Smooth muscle cell (in vitro differentiated cells): Measurements from ENCODE around the gene P2RY8. TPM values are rescaled to one million over a fixed set of nuclear protein-coding genes. Genes with fewer than 3 reads are reported as not detected.

Experiments used
- DNase-seq: peaks from one replicate; lab custom pipeline; 2025; ENCODE audit not compliant: unreplicated experiment; lab: John Stamatoyannopoulos, UW
- H2AFZ ChIP-seq: fragments of 200-600 bp; sonication (generic); 2 replicates; pipeline ENCODE4 v1.6.0; 2016; ENCODE audit warnings: antibody characterized with exemption, low read depth, mild to moderate bottlenecking
- H3F3A ChIP-seq: fragments of 200-600 bp; sonication (generic); 2 replicates; pipeline ENCODE4 v1.6.0; 2017; ENCODE audit warnings: antibody characterized with exemption, low read depth
- H3K27ac ChIP-seq: fragments of 200-600 bp; sonication (generic); 2 replicates; pipeline ENCODE4 v1.5.1; 2016; ENCODE audit warnings: low read depth, mild to moderate bottlenecking
- H3K27me3 ChIP-seq: fragments of 200-600 bp; sonication (generic); 2 replicates; pipeline ENCODE4 v1.6.1; 2016; ENCODE audit warnings: low read depth, mild to moderate bottlenecking
- H3K36me3 ChIP-seq: fragments of 200-600 bp; sonication (generic); 2 replicates; pipeline ENCODE4 v1.5.1; 2016; ENCODE audit warnings: low read depth
- H3K4me1 ChIP-seq: fragments of 200-600 bp; sonication (generic); 2 replicates; pipeline ENCODE4 v1.5.1; 2016; ENCODE audit warnings: low read depth
- H3K4me2 ChIP-seq: fragments of 200-600 bp; sonication (generic); 2 replicates; pipeline ENCODE4 v1.6.0; 2016; ENCODE audit warnings: mild to moderate bottlenecking
- H3K4me3 ChIP-seq: fragments of 200-600 bp; sonication (generic); 2 replicates; pipeline ENCODE4 v1.5.1; 2016; ENCODE audit warnings: mild to moderate bottlenecking
- H3K79me2 ChIP-seq: fragments of 200-600 bp; sonication (generic); 2 replicates; pipeline ENCODE4 v1.6.0; 2016; ENCODE audit warnings: low read depth, mild to moderate bottlenecking
- H3K9ac ChIP-seq: fragments of 200-600 bp; sonication (generic); 2 replicates; pipeline ENCODE4 v1.6.0; 2016; ENCODE audit warnings: low read depth
- H3K9me3 ChIP-seq: fragments of 200-600 bp; sonication (generic); replicated peaks from 2 replicates; pipeline ENCODE4 v1.5.1; 2016; ENCODE audit warnings: low read depth
- H4K20me1 ChIP-seq: fragments of 200-600 bp; sonication (generic); 2 replicates; pipeline ENCODE4 v1.6.0; 2016; ENCODE audit warnings: low read depth
- WGBS: methylation state at CpG from one replicate; pipeline ENCODE4 v1.1.7; 2016; ENCODE audit warnings: low lambda C conversion rate; 5-methylcytosine and 5-hydroxymethylcytosine counted together
- polyA plus RNA-seq: library from polyadenylated mRNA; unstranded; fragments of >200 nt; fragmentation: Nextera tagmentation; extraction: Ambion mirVana; gene quantifications from 2 replicates; pipeline ENCODE4 v1.2.1, GENCODE V29; 2016
- total RNA-seq: library from RNA; depleted of rRNA; stranded (reverse); fragments of >200 nt; gene quantifications from 2 replicates; pipeline ENCODE4 v1.2.3, GENCODE V29; 2014
- TF ChIP-seq, protein P1 (sequence below): fragments of 200-600 bp; sonication (generic); IDR thresholded peaks from 2 replicates; pipeline ENCODE4 v1.5.1; 2017; ENCODE audit warnings: borderline replicate concordance, mild to moderate bottlenecking, antibody characterized with exemption; ENCODE audit not compliant: insufficient read depth, poor library complexity, severe bottlenecking

P2RY8 gene
- total and polyA plus RNA-seq, 2 experiments from 2014 or later = not detected

DNA sequence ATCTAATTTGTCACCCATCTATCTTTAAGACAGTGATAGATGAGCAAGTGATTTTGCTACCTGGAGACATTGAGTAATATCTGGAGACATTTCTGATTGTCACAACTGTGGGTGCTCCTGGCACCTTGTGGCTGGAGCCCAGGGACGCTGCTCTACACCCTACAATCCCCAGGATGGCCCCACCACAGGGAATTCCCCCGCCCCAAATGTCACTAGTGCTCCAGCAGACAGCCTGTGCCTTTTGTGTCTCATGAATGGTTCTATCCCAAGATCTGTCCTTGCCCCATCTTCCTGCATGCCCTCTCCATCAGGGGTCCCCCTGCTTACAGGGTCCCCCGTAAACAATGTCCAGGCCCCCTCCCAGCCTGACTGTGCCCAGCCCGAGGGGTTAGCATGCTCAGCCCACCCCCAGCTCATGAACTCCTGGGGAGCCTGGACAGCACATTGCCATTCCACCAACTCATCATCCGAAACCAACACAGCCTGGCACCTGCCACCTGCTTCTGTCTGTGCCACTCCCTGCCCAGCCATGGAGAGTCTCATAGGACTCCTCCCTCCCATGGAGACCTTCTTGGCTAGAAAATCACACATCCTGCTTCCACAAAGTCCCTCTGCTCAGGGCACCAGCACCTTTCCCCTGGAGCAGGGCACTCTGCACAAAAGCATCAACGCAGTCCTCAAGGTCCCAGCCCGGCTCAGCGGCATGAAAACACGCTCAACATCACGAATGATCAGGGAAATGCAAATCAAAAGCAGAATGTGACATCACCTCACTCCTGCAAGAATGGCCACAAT is 5.7 kb downstream of the P2RY8 start:
- Histone ChIP-seq H3K4me1 (no peaks in the 10 kb centered on the region), H3K27me3 (no peaks in the 10 kb centered on the region), H3F3A (no peaks in the 10 kb centered on the region), H3K9ac (no peak overlapping the region), H3K4me3 (no peak overlapping the region), H4K20me1 (no peaks in the 10 kb centered on the region), H3K4me2 (no peak overlapping the region), H2AFZ (no peak overlapping the region), H3K27ac (no peak overlapping the region), H3K79me2 (no peaks in the 10 kb centered on the region), H3K36me3 (no peaks in the 10 kb centered on the region), H3K9me3 (no peaks in the 10 kb centered on the region)
- DNase-seq = no peak
- TF ChIP-seq, protein P1, sequence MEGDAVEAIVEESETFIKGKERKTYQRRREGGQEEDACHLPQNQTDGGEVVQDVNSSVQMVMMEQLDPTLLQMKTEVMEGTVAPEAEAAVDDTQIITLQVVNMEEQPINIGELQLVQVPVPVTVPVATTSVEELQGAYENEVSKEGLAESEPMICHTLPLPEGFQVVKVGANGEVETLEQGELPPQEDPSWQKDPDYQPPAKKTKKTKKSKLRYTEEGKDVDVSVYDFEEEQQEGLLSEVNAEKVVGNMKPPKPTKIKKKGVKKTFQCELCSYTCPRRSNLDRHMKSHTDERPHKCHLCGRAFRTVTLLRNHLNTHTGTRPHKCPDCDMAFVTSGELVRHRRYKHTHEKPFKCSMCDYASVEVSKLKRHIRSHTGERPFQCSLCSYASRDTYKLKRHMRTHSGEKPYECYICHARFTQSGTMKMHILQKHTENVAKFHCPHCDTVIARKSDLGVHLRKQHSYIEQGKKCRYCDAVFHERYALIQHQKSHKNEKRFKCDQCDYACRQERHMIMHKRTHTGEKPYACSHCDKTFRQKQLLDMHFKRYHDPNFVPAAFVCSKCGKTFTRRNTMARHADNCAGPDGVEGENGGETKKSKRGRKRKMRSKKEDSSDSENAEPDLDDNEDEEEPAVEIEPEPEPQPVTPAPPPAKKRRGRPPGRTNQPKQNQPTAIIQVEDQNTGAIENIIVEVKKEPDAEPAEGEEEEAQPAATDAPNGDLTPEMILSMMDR = no peak
- WGBS = 79% methylated on average over 10 of the region's 10 CpGs

DNA sequence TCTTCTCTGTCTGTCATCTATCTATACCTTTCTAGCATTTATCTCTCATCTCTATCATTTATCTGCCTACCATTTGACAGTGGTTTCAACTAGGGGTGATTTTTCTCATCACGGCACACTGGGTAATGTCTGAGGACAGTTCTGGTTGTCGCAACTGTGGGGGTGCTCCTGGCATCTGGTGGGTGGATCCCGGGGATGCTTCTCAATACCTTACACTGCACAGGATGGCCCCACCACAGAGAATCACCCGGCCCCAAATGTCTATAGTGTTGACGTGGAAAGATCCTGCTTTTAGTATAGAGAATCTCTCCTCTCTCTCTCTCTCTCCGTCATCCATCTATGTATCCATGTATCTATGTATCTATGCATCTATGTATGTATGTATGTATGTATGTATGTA is 7.2 kb downstream of the P2RY8 start:
- no peak overlapping the region for H2AFZ ChIP-seq
- WGBS = 82% methylated on average over 6 of the region's 6 CpGs
- no peaks in the 10 kb centered on the region for H3F3A ChIP-seq
- H3K27ac ChIP-seq = no peak overlapping the region
- no peak overlapping the region for H3K9ac ChIP-seq
- H3K4me1 ChIP-seq = no peaks in the 10 kb centered on the region
- H3K27me3 ChIP-seq = no peaks in the 10 kb centered on the region
- H3K4me2 ChIP-seq = no peak overlapping the region
- no peaks in the 10 kb centered on the region for H3K79me2 ChIP-seq
- H3K36me3 ChIP-seq = no peaks in the 10 kb centered on the region
- DNase-seq = no peak
- H4K20me1 ChIP-seq = no peaks in the 10 kb centered on the region
- TF ChIP-seq, protein P1 = no peak
- H3K4me3 ChIP-seq = no peak overlapping the region
- H3K9me3 ChIP-seq = no peaks in the 10 kb centered on the region

DNA sequence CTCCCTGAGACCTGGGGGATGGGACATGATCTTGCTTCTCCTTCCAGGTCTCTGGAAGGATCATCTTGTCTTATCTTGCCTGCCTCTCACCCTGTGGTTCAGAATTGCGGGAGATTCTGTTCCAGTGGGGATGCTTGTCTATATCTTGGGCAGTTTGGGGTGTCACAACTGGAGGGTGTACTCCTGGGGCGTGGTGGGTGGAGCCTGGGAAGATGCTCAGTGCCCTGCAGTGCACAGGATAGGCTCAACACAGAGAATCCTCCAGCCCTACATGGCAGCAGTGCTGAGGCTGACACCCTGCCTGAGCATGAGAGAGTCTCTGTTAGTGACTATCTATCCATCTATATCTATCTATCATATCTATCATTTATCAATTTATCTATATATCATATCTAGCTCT is 7.7 kb downstream of the P2RY8 start:
- DNase-seq = no peak
- H3K4me1 ChIP-seq = no peaks in the 10 kb centered on the region
- no peaks in the 10 kb centered on the region for H3K36me3 ChIP-seq
- H3F3A ChIP-seq = no peaks in the 10 kb centered on the region
- H3K9me3 ChIP-seq = no peaks in the 10 kb centered on the region
- H3K4me3 ChIP-seq = no peak overlapping the region
- no peak overlapping the region for H3K4me2 ChIP-seq
- TF ChIP-seq, protein P1 = no peak
- no peaks in the 10 kb centered on the region for H3K79me2 ChIP-seq
- H3K9ac ChIP-seq = no peak overlapping the region
- 52% methylated on average over 2 of the region's 2 CpGs for WGBS
- H4K20me1 ChIP-seq = no peaks in the 10 kb centered on the region
- H3K27me3 ChIP-seq = no peaks in the 10 kb centered on the region
- H2AFZ ChIP-seq = no peak overlapping the region
- H3K27ac ChIP-seq = no peak overlapping the region

DNA sequence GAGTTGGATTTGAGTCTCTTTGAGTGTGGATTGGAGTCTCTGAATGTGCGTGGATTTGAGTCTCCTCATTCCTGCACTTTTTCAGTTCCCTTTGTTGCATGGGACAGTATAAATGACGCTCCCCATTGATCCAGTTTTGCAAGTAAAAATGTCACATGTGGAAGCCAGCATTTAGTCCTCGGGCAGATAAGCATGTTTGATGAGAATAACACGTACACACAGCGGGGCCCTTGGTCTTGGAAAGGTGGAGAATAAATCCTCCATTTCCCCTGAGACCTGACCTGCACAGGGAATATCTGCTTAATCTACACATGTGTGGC is 8.1 kb downstream of the P2RY8 start:
- H3K4me2 ChIP-seq = no peak overlapping the region
- H4K20me1 ChIP-seq = no peaks in the 10 kb centered on the region
- H3K4me3 ChIP-seq = no peak overlapping the region
- no peaks in the 10 kb centered on the region for H3F3A ChIP-seq
- no peak overlapping the region for H2AFZ ChIP-seq
- H3K4me1 ChIP-seq = no peaks in the 10 kb centered on the region
- H3K27ac ChIP-seq = no peak overlapping the region
- WGBS = 79% methylated on average over 5 of the region's 5 CpGs
- no peaks in the 10 kb centered on the region for H3K79me2 ChIP-seq
- H3K9me3 ChIP-seq = no peaks in the 10 kb centered on the region
- TF ChIP-seq, protein P1 = no peak
- no peaks in the 10 kb centered on the region for H3K36me3 ChIP-seq
- no peak for DNase-seq
- no peak overlapping the region for H3K9ac ChIP-seq
- H3K27me3 ChIP-seq = no peaks in the 10 kb centered on the region
